Measurements from ENCODE around the gene MICAL3.

- TF ChIP-seq RFX5 (IDR thresholded peaks at IDR 0.05; ENCODE audit: borderline replicate concordance, low read depth, low read length) (no peak), POLR2AphosphoS5 (IDR thresholded peaks at IDR 0.05; ENCODE audit: low read depth, low read length) (no peak), SIN3A (conservative IDR thresholded peaks at IDR 0.05 in 1 of 2, IDR thresholded peaks at IDR 0.05 in 1 of 2; ENCODE audit: low read depth in 1 of 2, low read length in 2 of 2) (no peak), NRF1 (IDR thresholded peaks at IDR 0.05; ENCODE audit: low read depth, low read length) (no peak)
Observed at GRCh38 chr22:17966403-17966717, 58.0 kb downstream of the MICAL3 start.
